HL-60 (cell line): ENCODE results near the gene RALB.

ENCODE experiments used
- DNase-seq, 2 experiments: peaks; one replicate each; pipeline ENCODE4 v3.0.0-alpha.2; 2010 to 2020; ENCODE audit warnings: low read depth in 1 of 2, low spot score in 1 of 2
- H3K27ac ChIP-seq: fragments of 250-450 bp; sonication (Bioruptor Pico); replicated peaks from 2 replicates; pipeline ENCODE4 v1.5.1; 2020; ENCODE audit warnings: mild to moderate bottlenecking, moderate library complexity
- H3K27me3 ChIP-seq: fragments of 250-450 bp; sonication (Bioruptor Pico); 2 replicates; pipeline ENCODE4 v1.5.1; 2021; ENCODE audit warnings: mild to moderate bottlenecking, moderate library complexity; ENCODE audit not compliant: insufficient read depth, poor library complexity, severe bottlenecking
- H3K4me3 ChIP-seq: replicated peaks from 2 replicates; pipeline ENCODE4 v1.5.1; 2011; ENCODE audit warnings: mild to moderate bottlenecking, control low read depth, low read length; ENCODE audit not compliant: insufficient read depth
- CTCF ChIP-seq: IDR thresholded peaks from one replicate; pipeline ENCODE4 v1.5.1; 2011; ENCODE audit warnings: low read length, control low read depth, inconsistent platforms; ENCODE audit not compliant: insufficient read depth
- GABPA ChIP-seq: IDR thresholded peaks from 2 replicates; pipeline ENCODE4 v1.6.1; 2012; ENCODE audit warnings: low read depth
- POLR2AphosphoS5 ChIP-seq: IDR thresholded peaks from 2 replicates; pipeline ENCODE4 v1.6.1; 2012; ENCODE audit warnings: low read depth
- REST ChIP-seq: IDR thresholded peaks from 2 replicates; pipeline ENCODE4 v1.6.1; 2012; ENCODE audit warnings: low read depth; ENCODE audit not compliant: insufficient replicate concordance
- SPI1 ChIP-seq: IDR thresholded peaks from 2 replicates; pipeline ENCODE4 v1.6.1; 2012; ENCODE audit warnings: low read depth, mild to moderate bottlenecking, borderline replicate concordance

RALB gene

GRCh38 chr2:120283649-120284048, 31.0 kb downstream of the RALB start:
- DNase-seq, result no peak
- TF ChIP-seq CTCF, result no peak
- no peak for TF ChIP-seq SPI1
- TF ChIP-seq GABPA, result no peak
- no peak for TF ChIP-seq POLR2AphosphoS5
- no peak for TF ChIP-seq REST
- Histone ChIP-seq H3K4me3 (no peak overlapping the region), H3K27me3 (no peaks in the 10 kb centered on the region), H3K27ac (no peak overlapping the region)

- H3K27ac ChIP-seq, result no peak overlapping the region
- no peak overlapping the region for H3K4me3 ChIP-seq
Measured at GRCh38 chr2:120285056-120285455, 32.4 kb downstream of the RALB start.

More at GRCh38 chr2:120285056-120285455, 32.4 kb downstream of the RALB start:
- no peaks in the 10 kb centered on the region for H3K27me3 ChIP-seq
- DNase-seq, result no peak
- no peak for TF ChIP-seq SPI1
- no peak for TF ChIP-seq GABPA
- no peak for TF ChIP-seq CTCF
- no peak for TF ChIP-seq REST
